ENCODE results near the gene ARSD. TPM values are rescaled to one million over a fixed set of nuclear protein-coding genes. Genes with fewer than 3 reads are reported as not detected.

ARSD gene
- total RNA-seq, 2 donors from 2014 or later: 52.1 to 69.5 TPM

DNA sequence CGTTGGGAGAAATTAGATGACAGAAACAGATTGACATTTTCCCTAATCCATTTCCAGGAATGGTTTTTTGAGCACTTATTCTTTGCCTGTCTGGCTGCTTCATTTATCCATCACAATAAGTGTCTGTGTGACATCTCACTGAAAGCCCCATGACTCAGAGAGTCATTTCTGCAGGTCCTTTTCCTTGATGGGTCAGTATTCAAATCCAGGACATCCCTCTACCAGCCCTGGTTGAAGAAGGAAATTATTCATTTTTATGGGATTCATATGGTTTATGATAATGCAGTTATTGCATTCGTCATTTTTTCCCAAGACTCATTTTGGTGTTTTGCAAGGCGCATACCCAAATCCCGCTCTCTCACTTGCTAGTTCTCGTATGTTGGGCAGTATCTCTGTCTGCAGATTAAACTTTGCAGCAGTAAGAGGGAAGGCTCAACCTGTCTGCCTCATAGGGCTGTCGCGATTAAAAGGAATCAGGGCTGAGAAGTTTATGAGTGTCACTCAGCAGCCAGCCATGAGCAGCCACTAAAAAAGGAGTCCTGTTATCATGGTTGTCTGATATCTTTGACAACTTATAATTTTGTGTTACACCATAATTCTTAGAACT, 56.4 kb downstream of the ARSD start:
- intact Hi-C loops (cut with DNase I): no loop called here
- Histone ChIP-seq H3K27ac (no peak overlapping the region), H3K9me3 (no peaks in the 10 kb centered on the region), H3K27me3 (replicated peaks; ENCODE audit: insufficient read depth) (no peaks in the 10 kb centered on the region), H3K36me3 (no peaks in the 10 kb centered on the region), H3K4me3 (no peak overlapping the region), H3K4me1 (replicated peaks) (no peaks in the 10 kb centered on the region)
- DNase-seq (ENCODE audit: low spot score): no peak
- WGBS: 74% methylated on average over 7 of the region's 7 CpGs
- TF ChIP-seq, protein P1, sequence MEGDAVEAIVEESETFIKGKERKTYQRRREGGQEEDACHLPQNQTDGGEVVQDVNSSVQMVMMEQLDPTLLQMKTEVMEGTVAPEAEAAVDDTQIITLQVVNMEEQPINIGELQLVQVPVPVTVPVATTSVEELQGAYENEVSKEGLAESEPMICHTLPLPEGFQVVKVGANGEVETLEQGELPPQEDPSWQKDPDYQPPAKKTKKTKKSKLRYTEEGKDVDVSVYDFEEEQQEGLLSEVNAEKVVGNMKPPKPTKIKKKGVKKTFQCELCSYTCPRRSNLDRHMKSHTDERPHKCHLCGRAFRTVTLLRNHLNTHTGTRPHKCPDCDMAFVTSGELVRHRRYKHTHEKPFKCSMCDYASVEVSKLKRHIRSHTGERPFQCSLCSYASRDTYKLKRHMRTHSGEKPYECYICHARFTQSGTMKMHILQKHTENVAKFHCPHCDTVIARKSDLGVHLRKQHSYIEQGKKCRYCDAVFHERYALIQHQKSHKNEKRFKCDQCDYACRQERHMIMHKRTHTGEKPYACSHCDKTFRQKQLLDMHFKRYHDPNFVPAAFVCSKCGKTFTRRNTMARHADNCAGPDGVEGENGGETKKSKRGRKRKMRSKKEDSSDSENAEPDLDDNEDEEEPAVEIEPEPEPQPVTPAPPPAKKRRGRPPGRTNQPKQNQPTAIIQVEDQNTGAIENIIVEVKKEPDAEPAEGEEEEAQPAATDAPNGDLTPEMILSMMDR (IDR thresholded peaks at IDR 0.05): no peak
- no peak for TF ChIP-seq POLR2A (IDR thresholded peaks at IDR 0.05)
- TF ChIP-seq POLR2AphosphoS5 (IDR thresholded peaks at IDR 0.05): no peak

GRCh38 chrX:2871831-2872230, 57.3 kb downstream of the ARSD start:
- H3K4me1 ChIP-seq (replicated peaks): no peaks in the 10 kb centered on the region
- 17% methylated on average over 2 of the region's 2 CpGs for WGBS
- no peak overlapping the region for H3K4me3 ChIP-seq
- no peaks in the 10 kb centered on the region for H3K9me3 ChIP-seq
- no peak for DNase-seq (ENCODE audit: low spot score)
- no peaks in the 10 kb centered on the region for H3K36me3 ChIP-seq
- intact Hi-C loops (cut with DNase I): no loop called here
- TF ChIP-seq POLR2A (IDR thresholded peaks at IDR 0.05): no peak
- TF ChIP-seq, protein P1 (IDR thresholded peaks at IDR 0.05): no peak
- TF ChIP-seq POLR2AphosphoS5 (IDR thresholded peaks at IDR 0.05): no peak
- H3K27ac ChIP-seq: no peak overlapping the region
- no peaks in the 10 kb centered on the region for H3K27me3 ChIP-seq (replicated peaks; ENCODE audit: insufficient read depth)

DNA sequence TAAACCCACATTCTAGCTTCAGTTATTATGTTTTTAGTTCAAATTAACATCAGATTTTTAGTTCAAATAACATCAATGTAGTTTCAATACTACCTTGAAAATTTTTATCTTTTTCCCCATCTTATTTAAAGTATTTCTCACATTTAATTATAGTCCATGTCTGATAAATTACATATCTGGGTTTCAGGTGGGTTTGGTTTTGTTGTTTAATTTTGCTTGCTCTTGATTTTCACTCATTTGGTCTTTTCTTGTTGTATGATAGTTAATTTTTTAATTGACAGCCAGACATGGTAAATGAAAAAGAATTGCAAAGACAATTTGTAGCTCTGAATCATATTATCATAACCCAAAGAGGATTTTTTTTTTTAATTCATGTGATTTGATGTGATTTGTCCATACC, 58.5 kb downstream of the ARSD start:
- no peaks in the 10 kb centered on the region for H3K27me3 ChIP-seq (replicated peaks; ENCODE audit: insufficient read depth)
- no peak for DNase-seq (ENCODE audit: low spot score)
- intact Hi-C loops (cut with DNase I): no loop called here

DNA sequence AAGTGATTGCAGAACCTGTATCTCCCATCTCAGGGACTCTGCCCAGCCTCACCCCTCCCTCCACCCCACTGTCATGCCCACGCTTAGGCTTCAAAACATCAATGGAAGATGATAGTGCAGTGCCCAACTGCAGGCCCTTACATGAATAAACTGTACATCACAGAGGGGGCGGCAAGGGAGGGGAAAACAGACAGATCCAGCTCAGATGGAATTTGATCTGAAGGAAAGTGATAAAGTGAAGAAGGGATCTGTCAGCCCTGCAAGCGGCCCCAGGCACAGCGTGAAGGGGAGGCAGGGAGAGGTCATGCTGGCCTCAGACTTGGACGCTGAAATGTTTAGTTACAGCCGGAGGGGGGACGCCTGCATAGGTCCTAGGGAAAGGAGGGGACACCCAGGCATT, 61.9 kb downstream of the ARSD start:
- WGBS: 48% methylated on average over 7 of the region's 7 CpGs
- Histone ChIP-seq H3K27ac (no peak overlapping the region), H3K9me3 (no peaks in the 10 kb centered on the region), H3K4me1 (replicated peaks) (no peaks in the 10 kb centered on the region), H3K4me3 (no peak overlapping the region), H3K36me3 (no peaks in the 10 kb centered on the region), H3K27me3 (replicated peaks; ENCODE audit: insufficient read depth) (no peaks in the 10 kb centered on the region)
- DNase-seq (ENCODE audit: low spot score): no peak
- TF ChIP-seq POLR2AphosphoS5 (IDR thresholded peaks at IDR 0.05): no peak
- TF ChIP-seq, protein P1 (IDR thresholded peaks at IDR 0.05): no peak
- no peak for TF ChIP-seq POLR2A (IDR thresholded peaks at IDR 0.05)
- intact Hi-C loops (cut with DNase I): no loop called here

More for the DNA sequence above, 58.5 kb downstream of the ARSD start:
- H3K36me3 ChIP-seq: no peaks in the 10 kb centered on the region
- no peaks in the 10 kb centered on the region for H3K4me1 ChIP-seq (replicated peaks)
- H3K4me3 ChIP-seq: no peak overlapping the region
- no peak overlapping the region for H3K27ac ChIP-seq
- TF ChIP-seq POLR2AphosphoS5 (IDR thresholded peaks at IDR 0.05): no peak
- TF ChIP-seq, protein P1 (IDR thresholded peaks at IDR 0.05): no peak
- TF ChIP-seq POLR2A (IDR thresholded peaks at IDR 0.05): no peak
- no peaks in the 10 kb centered on the region for H3K9me3 ChIP-seq

DNA sequence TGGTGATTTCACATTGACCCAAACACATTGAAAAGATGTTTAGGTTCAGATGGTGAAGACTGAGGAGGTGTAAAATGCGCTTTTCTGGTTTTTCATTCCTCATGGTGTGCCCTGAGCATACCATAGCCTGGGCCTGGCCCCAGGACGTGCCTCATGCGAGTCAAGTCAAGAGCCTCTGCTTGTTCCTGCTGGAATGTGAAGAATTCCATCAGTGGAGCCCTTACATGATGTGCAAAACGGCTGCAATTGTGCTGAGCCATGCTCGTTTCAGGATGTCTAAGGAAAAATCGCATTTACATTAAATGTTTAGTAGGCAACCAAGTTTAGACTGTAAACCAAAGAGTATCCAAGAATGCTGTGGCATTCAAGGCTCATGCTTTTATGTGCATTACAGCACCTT, 65.5 kb downstream of the ARSD start:
- no peak for DNase-seq (ENCODE audit: low spot score)
- Histone ChIP-seq H3K4me3 (no peak overlapping the region), H3K36me3 (no peaks in the 10 kb centered on the region), H3K27ac (no peak overlapping the region), H3K9me3 (no peaks in the 10 kb centered on the region), H3K27me3 (replicated peaks; ENCODE audit: insufficient read depth) (no peaks in the 10 kb centered on the region), H3K4me1 (replicated peaks) (no peaks in the 10 kb centered on the region)
- no peak for TF ChIP-seq POLR2AphosphoS5 (IDR thresholded peaks at IDR 0.05)
- TF ChIP-seq POLR2A (IDR thresholded peaks at IDR 0.05): no peak
- TF ChIP-seq, protein P1 (IDR thresholded peaks at IDR 0.05): no peak
- 43% methylated on average over 6 of the region's 6 CpGs for WGBS
- intact Hi-C loops (cut with DNase I): no loop called here

Data from prostate gland (tissue), 2 donors.